Neural cell (in vitro differentiated cells): ENCODE results near the gene KRTAP2-4. TPM values are rescaled to one million over a fixed set of nuclear protein-coding genes. Genes with fewer than 3 reads are reported as not detected.

Experiments
- H2AFZ ChIP-seq: fragments of 200-600, 300-800 bp; sonication (generic), shearing (Covaris generic); 2 replicates; pipeline ENCODE4 v1.6.0; 2014; ENCODE audit warnings: low read depth, mild to moderate bottlenecking, antibody characterized with exemption, low read length, moderate library complexity
- H3F3A ChIP-seq: fragments of 200-600 bp; shearing (Covaris generic); 2 replicates; pipeline ENCODE4 v1.6.1; 2016; ENCODE audit warnings: mild to moderate bottlenecking, moderate library complexity, mixed read lengths, antibody characterized with exemption, low read length; ENCODE audit not compliant: insufficient read depth, poor library complexity, severe bottlenecking
- H3K27ac ChIP-seq: fragments of 200-600, 300-800 bp; sonication (generic), shearing (Covaris generic); 2 replicates; pipeline ENCODE4 v1.5.1; 2014; ENCODE audit warnings: mild to moderate bottlenecking, low read length, moderate library complexity
- H3K27me3 ChIP-seq: fragments of 300-800, 200-600 bp; sonication (generic), shearing (Covaris generic); 2 replicates; pipeline ENCODE4 v1.6.0; 2014; ENCODE audit warnings: mild to moderate bottlenecking, low read depth, low read length, moderate library complexity; ENCODE audit not compliant: insufficient read depth
- H3K36me3 ChIP-seq: fragments of 300-800, 200-600 bp; sonication (generic), shearing (Covaris generic); 2 replicates; pipeline ENCODE4 v1.5.1; 2014; ENCODE audit warnings: mild to moderate bottlenecking, antibody characterized with exemption, low read length, moderate library complexity; ENCODE audit not compliant: insufficient read depth
- H3K4me2 ChIP-seq: fragments of 300-800, 200-600 bp; sonication (generic), shearing (Covaris generic); 2 replicates; pipeline ENCODE4 v1.6.0; 2014; ENCODE audit warnings: mild to moderate bottlenecking, low read length
- H3K4me3 ChIP-seq: fragments of 300-800, 200-600 bp; sonication (generic), shearing (Covaris generic); 2 replicates; pipeline ENCODE4 v1.5.1; 2014; ENCODE audit warnings: mild to moderate bottlenecking, low read length, moderate library complexity
- H3K79me2 ChIP-seq: fragments of 200-600 bp; shearing (Covaris generic); replicated peaks from 2 replicates; pipeline ENCODE4 v1.6.0; 2014; ENCODE audit warnings: mild to moderate bottlenecking, low read length, moderate library complexity; ENCODE audit not compliant: insufficient read depth
- H3K9ac ChIP-seq: fragments of 300-800, 200-600 bp; sonication (generic), shearing (Covaris generic); 2 replicates; pipeline ENCODE4 v1.6.1; 2016; ENCODE audit warnings: mild to moderate bottlenecking, low read length, mixed read lengths
- H3K9me2 ChIP-seq: fragments of 200-600 bp; shearing (Covaris generic); 2 replicates; pipeline ENCODE4 v1.6.1; 2016; ENCODE audit warnings: mild to moderate bottlenecking, low read length, mixed read lengths; ENCODE audit not compliant: insufficient read depth
- H3K9me3 ChIP-seq: fragments of 200-600, 300-800 bp; sonication (generic), shearing (Covaris generic); 2 replicates; pipeline ENCODE4 v1.6.1; 2016; ENCODE audit warnings: mild to moderate bottlenecking, mixed run types, low read length, moderate library complexity, mixed read lengths
- H4K20me1 ChIP-seq: fragments of 200-600 bp; shearing (Covaris generic); 2 replicates; pipeline ENCODE4 v1.6.1; 2016; ENCODE audit warnings: mild to moderate bottlenecking, mixed run types; ENCODE audit not compliant: insufficient read depth
- CTCF ChIP-seq: fragments of 450-650 bp; IDR thresholded peaks from 2 replicates; pipeline ENCODE4 v1.5.1; 2014; ENCODE audit warnings: antibody characterized with exemption, mild to moderate bottlenecking, moderate library complexity; ENCODE audit not compliant: poor library complexity, severe bottlenecking
- EP300 ChIP-seq: fragments of 450-650 bp; conservative IDR thresholded peaks from 2 replicates; pipeline ENCODE4 v1.6.1; 2014; ENCODE audit warnings: antibody characterized with exemption, mild to moderate bottlenecking, moderate library complexity; ENCODE audit not compliant: poor library complexity, severe bottlenecking
- EZH2 ChIP-seq: fragments of 200-600, 300-800 bp; shearing (Covaris generic), sonication (generic); IDR thresholded peaks from 2 replicates; pipeline ENCODE4 v1.6.1; 2014; ENCODE audit warnings: antibody characterized with exemption, low read length, borderline replicate concordance, mild to moderate bottlenecking; ENCODE audit not compliant: insufficient read depth, poor library complexity, severe bottlenecking
- MXI1 ChIP-seq: fragments of 450-650 bp; conservative IDR thresholded peaks from 2 replicates; pipeline ENCODE4 v1.6.1; 2014; ENCODE audit warnings: antibody characterized with exemption, mild to moderate bottlenecking; ENCODE audit not compliant: poor library complexity, severe bottlenecking
- POLR2AphosphoS5 ChIP-seq: IDR thresholded peaks from 2 replicates; pipeline ENCODE4 v1.6.1; 2012
- RAD21 ChIP-seq: fragments of 450-650 bp; conservative IDR thresholded peaks from 2 replicates; pipeline ENCODE4 v1.6.1; 2014; ENCODE audit warnings: antibody characterized with exemption, mild to moderate bottlenecking, moderate library complexity
- REST ChIP-seq: IDR thresholded peaks from 2 replicates; pipeline ENCODE4 v1.6.1; 2012; ENCODE audit warnings: borderline replicate concordance
- SMC3 ChIP-seq: fragments of 450-650 bp; conservative IDR thresholded peaks from 2 replicates; pipeline ENCODE4 v1.6.1; 2014; ENCODE audit warnings: antibody characterized with exemption, mild to moderate bottlenecking, moderate library complexity; ENCODE audit not compliant: poor library complexity
- TAF1 ChIP-seq: IDR thresholded peaks from 2 replicates; pipeline ENCODE4 v1.6.1; 2012; ENCODE audit warnings: low read depth
- polyA plus RNA-seq: library from polyadenylated mRNA; depleted of rRNA; stranded (reverse); fragments of >200 nt; gene quantifications from 2 replicates; pipeline ENCODE4 v1.2.3, GENCODE V29; 2014

Gene KRTAP2-4
- polyA plus RNA-seq, 1 donor from 2014 or later: not detected

GRCh38 chr17:41018541-41018940 lies 47.1 kb downstream of the KRTAP2-4 start:
- no peaks in the 10 kb centered on the region for H4K20me1 ChIP-seq
- no peak overlapping the region for H3K27ac ChIP-seq
- H3F3A ChIP-seq: no peaks in the 10 kb centered on the region
- H2AFZ ChIP-seq: no peak overlapping the region
- no peak overlapping the region for H3K9ac ChIP-seq
- no peaks in the 10 kb centered on the region for H3K9me3 ChIP-seq
- H3K79me2 ChIP-seq: no peaks in the 10 kb centered on the region
- H3K9me2 ChIP-seq: no peaks in the 10 kb centered on the region
- no peak overlapping the region for H3K4me2 ChIP-seq
- H3K27me3 ChIP-seq: no peaks in the 10 kb centered on the region
- H3K36me3 ChIP-seq: no peaks in the 10 kb centered on the region
- TF ChIP-seq POLR2AphosphoS5: no peak
- TF ChIP-seq EP300: no peak
- no peak for TF ChIP-seq RAD21
- TF ChIP-seq EZH2: no peak
- TF ChIP-seq TAF1: no peak
- TF ChIP-seq SMC3: no peak
- H3K4me3 ChIP-seq: no peak overlapping the region

GRCh38 chr17:41016578-41017215 lies 49.0 kb downstream of the KRTAP2-4 start:
- Histone ChIP-seq H3K36me3 (no peaks in the 10 kb centered on the region), H3K4me2 (no peak overlapping the region), H3K9ac (no peak overlapping the region), H3K27ac (no peak overlapping the region), H4K20me1 (no peaks in the 10 kb centered on the region), H3F3A (no peaks in the 10 kb centered on the region), H3K9me2 (no peaks in the 10 kb centered on the region), H3K27me3 (no peaks in the 10 kb centered on the region), H3K79me2 (no peaks in the 10 kb centered on the region), H3K9me3 (no peaks in the 10 kb centered on the region), H2AFZ (no peak overlapping the region), H3K4me3 (no peak overlapping the region)
- TF ChIP-seq EZH2 (no peak), TAF1 (no peak), SMC3 (no peak), CTCF (no peak), RAD21 (no peak), POLR2AphosphoS5 (no peak), MXI1 (no peak), EP300 (no peak), REST (no peak)
